Measurements from ENCODE around the gene PTPRN2.

- TF ChIP-seq, protein P1, sequence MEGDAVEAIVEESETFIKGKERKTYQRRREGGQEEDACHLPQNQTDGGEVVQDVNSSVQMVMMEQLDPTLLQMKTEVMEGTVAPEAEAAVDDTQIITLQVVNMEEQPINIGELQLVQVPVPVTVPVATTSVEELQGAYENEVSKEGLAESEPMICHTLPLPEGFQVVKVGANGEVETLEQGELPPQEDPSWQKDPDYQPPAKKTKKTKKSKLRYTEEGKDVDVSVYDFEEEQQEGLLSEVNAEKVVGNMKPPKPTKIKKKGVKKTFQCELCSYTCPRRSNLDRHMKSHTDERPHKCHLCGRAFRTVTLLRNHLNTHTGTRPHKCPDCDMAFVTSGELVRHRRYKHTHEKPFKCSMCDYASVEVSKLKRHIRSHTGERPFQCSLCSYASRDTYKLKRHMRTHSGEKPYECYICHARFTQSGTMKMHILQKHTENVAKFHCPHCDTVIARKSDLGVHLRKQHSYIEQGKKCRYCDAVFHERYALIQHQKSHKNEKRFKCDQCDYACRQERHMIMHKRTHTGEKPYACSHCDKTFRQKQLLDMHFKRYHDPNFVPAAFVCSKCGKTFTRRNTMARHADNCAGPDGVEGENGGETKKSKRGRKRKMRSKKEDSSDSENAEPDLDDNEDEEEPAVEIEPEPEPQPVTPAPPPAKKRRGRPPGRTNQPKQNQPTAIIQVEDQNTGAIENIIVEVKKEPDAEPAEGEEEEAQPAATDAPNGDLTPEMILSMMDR (IDR thresholded peaks at IDR 0.05): no peak
- TF ChIP-seq ZFX (IDR thresholded peaks at IDR 0.05; ENCODE audit: borderline replicate concordance): no peak
These were observed 140.0 kb downstream of the PTPRN2 start for GRCh38 chr7:158447506-158448171.
